MM.1S (cell line): Measurements from ENCODE around the gene EFCAB7.

Experiments used
- DNase-seq: peaks from one replicate; pipeline ENCODE4 v3.0.0-alpha.2; 2015
- H2AFZ ChIP-seq: fragments of 300-600 bp; sonication (generic); 2 replicates; pipeline ENCODE4 v1.6.0; 2016; ENCODE audit warnings: antibody characterized with exemption, low read length
- H3F3A ChIP-seq: fragments of 300-600 bp; sonication (generic); 2 replicates; pipeline ENCODE4 v1.6.1; 2016; ENCODE audit warnings: mild to moderate bottlenecking, antibody characterized with exemption, low read length, moderate library complexity, mixed read lengths; ENCODE audit not compliant: insufficient read depth
- H3K27ac ChIP-seq: fragments of 300-600 bp; sonication (generic); 2 replicates; pipeline ENCODE4 v1.5.1; 2016; ENCODE audit warnings: mild to moderate bottlenecking, low read length
- H3K27me3 ChIP-seq: fragments of 300-600 bp; sonication (generic); replicated peaks from 2 replicates; pipeline ENCODE4 v1.6.0; 2016; ENCODE audit warnings: low read length; ENCODE audit not compliant: insufficient read depth
- H3K36me3 ChIP-seq: fragments of 300-600 bp; sonication (generic); replicated peaks from 2 replicates; pipeline ENCODE4 v1.6.1; 2016; ENCODE audit warnings: mild to moderate bottlenecking, low read length, mixed read lengths; ENCODE audit not compliant: insufficient read depth
- H3K4me1 ChIP-seq: fragments of 300-600 bp; sonication (generic); 2 replicates; pipeline ENCODE4 v1.6.1; 2016; ENCODE audit warnings: low read length, mixed read lengths
- H3K4me2 ChIP-seq: fragments of 300-600 bp; sonication (generic); 2 replicates; pipeline ENCODE4 v1.6.0; 2016; ENCODE audit warnings: low read depth, low read length
- H3K4me3 ChIP-seq: fragments of 300-600 bp; sonication (generic); 2 replicates; pipeline ENCODE4 v1.5.1; 2016; ENCODE audit warnings: low read length, mixed read lengths
- H3K79me2 ChIP-seq: fragments of 300-600 bp; sonication (generic); 2 replicates; pipeline ENCODE4 v1.6.1; 2016; ENCODE audit warnings: mixed run types, low read length, mixed read lengths
- H3K9ac ChIP-seq: fragments of 300-600 bp; sonication (generic); 2 replicates; pipeline ENCODE4 v1.6.1; 2016; ENCODE audit warnings: low read length, mixed read lengths
- H3K9me2 ChIP-seq: fragments of 300-600 bp; sonication (generic); replicated peaks from 2 replicates; pipeline ENCODE4 v1.6.1; 2016; ENCODE audit warnings: mild to moderate bottlenecking, low read length, mixed read lengths; ENCODE audit not compliant: insufficient read depth
- H3K9me3 ChIP-seq: fragments of 300-600 bp; sonication (generic); replicated peaks from 2 replicates; pipeline ENCODE4 v1.6.1; 2016; ENCODE audit warnings: mild to moderate bottlenecking, low read length, mixed read lengths; ENCODE audit not compliant: insufficient read depth
- H4K20me1 ChIP-seq: fragments of 300-600 bp; sonication (generic); 2 replicates; pipeline ENCODE4 v1.6.1; 2016; ENCODE audit warnings: mild to moderate bottlenecking, low read length, moderate library complexity, mixed read lengths; ENCODE audit not compliant: insufficient read depth
- CTCF ChIP-seq: fragments of 300-600 bp; sonication (generic); IDR thresholded peaks from 2 replicates; pipeline ENCODE4 v1.5.1; 2016; ENCODE audit warnings: antibody characterized with exemption, low read length, mixed read lengths
- EZH2 ChIP-seq: fragments of 300-600 bp; sonication (generic); optimal IDR thresholded peaks from 2 replicates; pipeline ENCODE3; 2017; ENCODE audit warnings: low read depth, mild to moderate bottlenecking, antibody characterized with exemption, low read length, mixed read lengths
- EZH2phosphoT487 ChIP-seq: fragments of 300-600 bp; sonication (generic); IDR thresholded peaks from 2 replicates; pipeline ENCODE4 v1.6.1; 2018; ENCODE audit warnings: antibody characterized with exemption, low read length

Gene EFCAB7

GRCh38 chr1:63534406-63534805, 11.1 kb downstream of the EFCAB7 start:
- Histone ChIP-seq H3F3A (no peaks in the 10 kb centered on the region), H3K27me3 (no peaks in the 10 kb centered on the region), H3K9me2 (no peaks in the 10 kb centered on the region), H3K4me3 (no peak overlapping the region), H3K9me3 (no peaks in the 10 kb centered on the region), H3K36me3 (no peaks in the 10 kb centered on the region; the same call in 1 of the 2 replicates), H3K27ac (no peak overlapping the region), H3K9ac (no peak overlapping the region), H3K4me2 (no peak overlapping the region), H4K20me1 (no peaks in the 10 kb centered on the region), H3K79me2 (no peaks in the 10 kb centered on the region), H3K4me1 (no peaks in the 10 kb centered on the region), H2AFZ (no peak overlapping the region)
- no peak for DNase-seq
- no peak for TF ChIP-seq EZH2

GRCh38 chr1:63537006-63537405, 13.7 kb downstream of the EFCAB7 start:
- Histone ChIP-seq H4K20me1 (no peaks in the 10 kb centered on the region), H3K27ac (no peak overlapping the region), H3K9me2 (no peaks in the 10 kb centered on the region), H2AFZ (no peak overlapping the region), H3K4me1 (no peaks in the 10 kb centered on the region), H3F3A (no peaks in the 10 kb centered on the region), H3K9ac (no peak overlapping the region), H3K36me3 (no peaks in the 10 kb centered on the region; the same call in 1 of the 2 replicates), H3K4me3 (no peak overlapping the region), H3K4me2 (no peak overlapping the region), H3K9me3 (no peaks in the 10 kb centered on the region), H3K27me3 (no peaks in the 10 kb centered on the region), H3K79me2 (no peaks in the 10 kb centered on the region)
- DNase-seq: no peak
- TF ChIP-seq EZH2: no peak
- no peak for TF ChIP-seq CTCF
- TF ChIP-seq EZH2phosphoT487: no peak

- no peak overlapping the region for H3K4me2 ChIP-seq
- H3K4me1 ChIP-seq: no peaks in the 10 kb centered on the region
- H3K79me2 ChIP-seq: no peaks in the 10 kb centered on the region
- H3K9ac ChIP-seq: no peak overlapping the region
- no peaks in the 10 kb centered on the region for H3F3A ChIP-seq
- no peak overlapping the region for H2AFZ ChIP-seq
- no peak for DNase-seq
- H3K27me3 ChIP-seq: no peaks in the 10 kb centered on the region
- H4K20me1 ChIP-seq: no peaks in the 10 kb centered on the region
- TF ChIP-seq EZH2: no peak
- TF ChIP-seq CTCF: peak; percentile 46
- no peak overlapping the region for H3K27ac ChIP-seq
- no peaks in the 10 kb centered on the region; the same call in 1 of the 2 replicates for H3K36me3 ChIP-seq
- H3K9me3 ChIP-seq: no peaks in the 10 kb centered on the region
- H3K4me3 ChIP-seq: no peak overlapping the region
- H3K9me2 ChIP-seq: no peaks in the 10 kb centered on the region
These were observed 14.6 kb downstream of the EFCAB7 start for GRCh38 chr1:63537940-63538339.

GRCh38 chr1:63545780-63546179, 22.5 kb downstream of the EFCAB7 start:
- H3F3A ChIP-seq: no peaks in the 10 kb centered on the region; the same call in 1 of the 2 replicates
- no peak overlapping the region for H2AFZ ChIP-seq

More at GRCh38 chr1:63545780-63546179, 22.5 kb downstream of the EFCAB7 start:
- Histone ChIP-seq H3K27me3 (no peaks in the 10 kb centered on the region), H3K27ac (no peak overlapping the region), H3K9me3 (no peaks in the 10 kb centered on the region), H3K4me2 (no peak overlapping the region), H3K9me2 (no peaks in the 10 kb centered on the region), H3K4me3 (no peak overlapping the region), H3K9ac (no peak overlapping the region), H4K20me1 (no peaks in the 10 kb centered on the region), H3K79me2 (no peaks in the 10 kb centered on the region), H3K4me1 (no peaks in the 10 kb centered on the region), H3K36me3 (no peaks in the 10 kb centered on the region)
- no peak for DNase-seq
- TF ChIP-seq EZH2phosphoT487 (no peak), CTCF (no peak), EZH2 (no peak)
